ENCODE results near the gene ESRP2.

DNA sequence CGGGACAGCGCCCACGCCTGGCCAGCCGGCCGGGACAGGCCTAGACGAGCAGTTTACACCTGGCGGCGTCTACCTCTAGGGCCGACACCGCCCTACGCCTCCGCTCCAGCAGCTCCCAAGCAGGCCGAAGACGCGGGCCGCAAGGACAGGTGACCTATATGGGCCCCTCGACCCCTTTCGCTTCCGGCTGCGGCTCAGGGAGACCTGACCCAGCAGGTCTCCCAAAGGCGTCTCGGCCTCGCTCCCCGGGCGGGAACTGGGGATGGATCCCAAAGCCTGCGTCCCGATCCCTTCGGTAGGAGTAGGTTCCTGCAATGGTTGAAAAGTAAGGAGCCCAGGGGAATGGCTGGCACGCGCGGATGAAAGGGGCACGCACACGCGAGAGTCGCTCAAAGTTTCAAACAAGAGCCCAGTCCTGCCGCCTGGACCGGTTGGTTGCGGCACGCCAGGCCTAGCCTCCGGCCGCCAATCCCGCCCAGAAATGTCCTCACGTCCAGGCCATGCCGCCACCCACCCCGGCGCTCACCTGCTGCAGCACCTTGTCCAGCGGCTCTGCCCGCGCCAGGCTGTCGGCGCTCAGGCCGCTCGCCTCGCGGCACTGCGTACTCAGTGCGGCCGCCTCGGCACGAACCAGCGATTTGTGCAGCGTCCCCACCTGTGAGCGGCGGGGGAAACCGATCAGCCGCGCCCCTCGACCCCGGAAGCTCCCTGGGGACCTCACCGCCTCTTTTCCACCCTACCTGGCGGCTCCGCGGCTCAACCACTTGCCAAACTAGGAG, 630 bp downstream of the ESRP2 start:
- TF ChIP-seq, protein P1, sequence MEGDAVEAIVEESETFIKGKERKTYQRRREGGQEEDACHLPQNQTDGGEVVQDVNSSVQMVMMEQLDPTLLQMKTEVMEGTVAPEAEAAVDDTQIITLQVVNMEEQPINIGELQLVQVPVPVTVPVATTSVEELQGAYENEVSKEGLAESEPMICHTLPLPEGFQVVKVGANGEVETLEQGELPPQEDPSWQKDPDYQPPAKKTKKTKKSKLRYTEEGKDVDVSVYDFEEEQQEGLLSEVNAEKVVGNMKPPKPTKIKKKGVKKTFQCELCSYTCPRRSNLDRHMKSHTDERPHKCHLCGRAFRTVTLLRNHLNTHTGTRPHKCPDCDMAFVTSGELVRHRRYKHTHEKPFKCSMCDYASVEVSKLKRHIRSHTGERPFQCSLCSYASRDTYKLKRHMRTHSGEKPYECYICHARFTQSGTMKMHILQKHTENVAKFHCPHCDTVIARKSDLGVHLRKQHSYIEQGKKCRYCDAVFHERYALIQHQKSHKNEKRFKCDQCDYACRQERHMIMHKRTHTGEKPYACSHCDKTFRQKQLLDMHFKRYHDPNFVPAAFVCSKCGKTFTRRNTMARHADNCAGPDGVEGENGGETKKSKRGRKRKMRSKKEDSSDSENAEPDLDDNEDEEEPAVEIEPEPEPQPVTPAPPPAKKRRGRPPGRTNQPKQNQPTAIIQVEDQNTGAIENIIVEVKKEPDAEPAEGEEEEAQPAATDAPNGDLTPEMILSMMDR (IDR thresholded peaks at IDR 0.05): peak in 4 of 7 experiments; percentile 13 to 30 (median 15)
- peak in 2 of 3 donors; percentile 59 to 86 for TF ChIP-seq POLR2A (IDR thresholded peaks at IDR 0.05)
